ENCODE results near the gene KYAT1. TPM values are rescaled to one million over a fixed set of nuclear protein-coding genes. Genes with fewer than 3 reads are reported as not detected.

KYAT1 gene
- polyA plus RNA-seq, 1 donor (not counting 4 experiments of a cell fraction or from before 2014, with no cell fraction given): 10.9 TPM

GRCh38 chr9:128903079-128903461 lies 21.3 kb upstream of the KYAT1 start:
- TF ChIP-seq CTCF (optimal IDR thresholded peaks at IDR 0.05 in 1 of 3, IDR thresholded peaks at IDR 0.05 in 1 of 3, conservative IDR thresholded peaks at IDR 0.05 in 1 of 3; ENCODE audit: extremely low read depth in 1 of 3, insufficient read depth in 2 of 3, low read length in 3 of 3) (no peak), EZH2 (IDR thresholded peaks at IDR 0.05; ENCODE audit: low read length) (no peak)
- H3K4me1 ChIP-seq (ENCODE audit: control insufficient read depth, extremely low read depth, insufficient read depth, low read length): peaks cover 56% of the 10 kb centered on the region

GRCh38 chr9:128902351-128903078 lies 20.8 kb upstream of the KYAT1 start:
- Histone ChIP-seq H3K79me2 (ENCODE audit: control insufficient read depth, insufficient read depth, low read length) (peaks cover 57% of the 10 kb centered on the region), H3K4me2 (ENCODE audit: control insufficient read depth, extremely low read depth, insufficient read depth, low read depth, low read length) (peak overlapping the region; percentile 60)

More at GRCh38 chr9:128903079-128903461, 21.3 kb upstream of the KYAT1 start:
- Histone ChIP-seq H3K4me2 (ENCODE audit: control insufficient read depth, extremely low read depth, insufficient read depth, low read depth, low read length) (peak overlapping the region; percentile 60), H3K4me3 (ENCODE audit: control insufficient read depth in 2 of 3, extremely low read depth in 1 of 3, insufficient read depth in 2 of 3, low read depth in 1 of 3, low read length in 3 of 3) (peak overlapping the region in 1 of 3 experiments; percentile 7), H3K9me3 (ENCODE audit: control insufficient read depth, low read depth, low read length) (no peaks in the 10 kb centered on the region), H3K27me3 (ENCODE audit: control insufficient read depth, extremely low read depth, insufficient read depth, low read length) (no peaks in the 10 kb centered on the region), H3K9ac (ENCODE audit: control insufficient read depth, extremely low read depth, insufficient read depth, low read length) (peak overlapping the region; percentile 72), H3K79me2 (ENCODE audit: control insufficient read depth, insufficient read depth, low read length) (peaks cover 62% of the 10 kb centered on the region), H3K9me1 (ENCODE audit: control insufficient read depth, extremely low read depth, insufficient read depth, low read length) (no peaks in the 10 kb centered on the region), H3K36me3 (ENCODE audit: control insufficient read depth in 2 of 2, extremely low read depth in 1 of 2, insufficient read depth in 2 of 2, low read length in 2 of 2) (peaks cover 11 to 62% of the 10 kb centered on the region in 2 experiments), H3K27ac (ENCODE audit: control insufficient read depth, insufficient read depth, low read length) (peak overlapping the region; percentile 90), H4K20me1 (ENCODE audit: control insufficient read depth, extremely low read depth, insufficient read depth, low read length) (no peaks in the 10 kb centered on the region), H2AFZ (ENCODE audit: control insufficient read depth, low read length) (no peak overlapping the region)
- no peak for FAIRE-seq
- dilution Hi-C loops (cut with MboI; ENCODE audit: extremely low pct_ligation_motif_present, low sequenced_read_pairs): no loop called here
- no peak for DNase-seq (ENCODE audit: low read depth, low spot score)

More at GRCh38 chr9:128902351-128903078, 20.8 kb upstream of the KYAT1 start:
- Histone ChIP-seq H3K4me3 (ENCODE audit: control insufficient read depth in 2 of 3, extremely low read depth in 1 of 3, insufficient read depth in 2 of 3, low read depth in 1 of 3, low read length in 3 of 3) (peak overlapping the region in 2 of 3 experiments; percentile 7 to 14), H3K9me1 (ENCODE audit: control insufficient read depth, extremely low read depth, insufficient read depth, low read length) (no peaks in the 10 kb centered on the region), H3K9ac (ENCODE audit: control insufficient read depth, extremely low read depth, insufficient read depth, low read length) (peak overlapping the region; percentile 72), H3K4me1 (ENCODE audit: control insufficient read depth, extremely low read depth, insufficient read depth, low read length) (peaks cover 61% of the 10 kb centered on the region), H3K36me3 (ENCODE audit: control insufficient read depth in 2 of 2, extremely low read depth in 1 of 2, insufficient read depth in 2 of 2, low read length in 2 of 2) (peaks cover 7 to 60% of the 10 kb centered on the region in 2 experiments), H3K27me3 (ENCODE audit: control insufficient read depth, extremely low read depth, insufficient read depth, low read length) (no peaks in the 10 kb centered on the region), H3K27ac (ENCODE audit: control insufficient read depth, insufficient read depth, low read length) (peak overlapping the region; percentile 90), H2AFZ (ENCODE audit: control insufficient read depth, low read length) (no peak overlapping the region), H3K9me3 (ENCODE audit: control insufficient read depth, low read depth, low read length) (no peaks in the 10 kb centered on the region), H4K20me1 (ENCODE audit: control insufficient read depth, extremely low read depth, insufficient read depth, low read length) (no peaks in the 10 kb centered on the region)
- FAIRE-seq (peak; percentile 93), DNase-seq (ENCODE audit: low read depth, low spot score) (peak; percentile 97)
- dilution Hi-C loops (cut with MboI; ENCODE audit: extremely low pct_ligation_motif_present, low sequenced_read_pairs): no loop called here
- TF ChIP-seq CTCF (optimal IDR thresholded peaks at IDR 0.05 in 1 of 3, IDR thresholded peaks at IDR 0.05 in 1 of 3, conservative IDR thresholded peaks at IDR 0.05 in 1 of 3; ENCODE audit: extremely low read depth in 1 of 3, insufficient read depth in 2 of 3, low read length in 3 of 3): no peak
- no peak for TF ChIP-seq EZH2 (IDR thresholded peaks at IDR 0.05; ENCODE audit: low read length)

Data from keratinocyte (primary cell).